ENCODE measurements around the gene AGK. TPM values are rescaled to one million over a fixed set of nuclear protein-coding genes. Genes with fewer than 3 reads are reported as not detected.

The AGK gene
- total RNA-seq, 1 experiment from 2014 or later, result 48.9 TPM

- no peaks in the 10 kb centered on the region for H3K4me1 ChIP-seq (ENCODE audit: low read length)
- H3K9me3 ChIP-seq (ENCODE audit: low read length), result no peaks in the 10 kb centered on the region
- H3K4me2 ChIP-seq (ENCODE audit: low read depth, low read length, poor library complexity, severe bottlenecking), result no peak overlapping the region
- no peak overlapping the region for H3K27ac ChIP-seq (ENCODE audit: low read length)
- H3K9me2 ChIP-seq (replicated peaks; ENCODE audit: insufficient read depth, low read length), result no peaks in the 10 kb centered on the region
- no peaks in the 10 kb centered on the region for H4K20me1 ChIP-seq (ENCODE audit: insufficient read depth, low read depth, low read length)
- no peak for DNase-seq
- H3K79me2 ChIP-seq (ENCODE audit: low read length), result no peaks in the 10 kb centered on the region
- H3K4me3 ChIP-seq (ENCODE audit: low read length), result no peak overlapping the region
- no peaks in the 10 kb centered on the region for H3K27me3 ChIP-seq (ENCODE audit: low read length)
- H2AFZ ChIP-seq (ENCODE audit: low read length), result no peak overlapping the region
- no peaks in the 10 kb centered on the region for H3K36me3 ChIP-seq (ENCODE audit: insufficient read depth, low read length)
- H3K9ac ChIP-seq (ENCODE audit: low read length), result no peak overlapping the region
Measured at GRCh38 chr7:141630621-141631020, 79.4 kb downstream of the AGK start.

DNA sequence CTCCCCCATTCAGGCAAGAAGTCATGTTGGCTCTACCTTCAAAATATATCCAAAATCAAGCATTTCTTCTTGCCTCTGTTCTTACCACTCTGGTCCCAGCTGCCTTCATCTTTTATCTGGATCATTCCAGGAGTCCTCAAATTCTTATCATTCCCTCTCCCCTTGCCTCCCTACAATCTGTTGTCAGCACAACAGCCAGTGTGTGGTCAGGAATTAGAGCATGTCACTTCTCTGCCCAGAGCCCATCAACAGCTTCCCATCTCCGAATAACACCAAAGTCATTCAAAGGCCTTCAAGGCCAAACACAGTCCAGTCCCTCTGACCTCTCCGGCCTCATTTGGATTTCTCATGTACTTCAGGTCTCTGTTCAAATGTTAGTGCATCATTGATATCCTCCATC is 80.3 kb downstream of the AGK start:
- no peak overlapping the region for H3K9ac ChIP-seq (ENCODE audit: low read length)
- no peak overlapping the region for H3K27ac ChIP-seq (ENCODE audit: low read length)
- H3K4me2 ChIP-seq (ENCODE audit: low read depth, low read length, poor library complexity, severe bottlenecking), result no peak overlapping the region
- H3K9me2 ChIP-seq (replicated peaks; ENCODE audit: insufficient read depth, low read length), result no peaks in the 10 kb centered on the region
- H3K4me3 ChIP-seq (ENCODE audit: low read length), result no peak overlapping the region
- H4K20me1 ChIP-seq (ENCODE audit: insufficient read depth, low read depth, low read length), result no peaks in the 10 kb centered on the region
- H3K4me1 ChIP-seq (ENCODE audit: low read length), result no peaks in the 10 kb centered on the region
- H3K27me3 ChIP-seq (ENCODE audit: low read length), result no peaks in the 10 kb centered on the region
- H2AFZ ChIP-seq (ENCODE audit: low read length), result no peak overlapping the region
- no peaks in the 10 kb centered on the region; the same call in 1 of the 2 replicates for H3K36me3 ChIP-seq (ENCODE audit: insufficient read depth, low read length)
- no peaks in the 10 kb centered on the region for H3K79me2 ChIP-seq (ENCODE audit: low read length)
- no peaks in the 10 kb centered on the region for H3K9me3 ChIP-seq (ENCODE audit: low read length)
- DNase-seq, result no peak

GRCh38 chr7:141634065-141634464 is 82.9 kb downstream of the AGK start:
- DNase-seq, result no peak
- Histone ChIP-seq H3K9me3 (ENCODE audit: low read length) (no peaks in the 10 kb centered on the region), H3K36me3 (ENCODE audit: insufficient read depth, low read length) (no peaks in the 10 kb centered on the region; the same call in 1 of the 2 replicates), H3K27me3 (ENCODE audit: low read length) (no peaks in the 10 kb centered on the region), H2AFZ (ENCODE audit: low read length) (no peak overlapping the region), H4K20me1 (ENCODE audit: insufficient read depth, low read depth, low read length) (no peaks in the 10 kb centered on the region), H3K9me2 (replicated peaks; ENCODE audit: insufficient read depth, low read length) (no peaks in the 10 kb centered on the region), H3K4me2 (ENCODE audit: low read depth, low read length, poor library complexity, severe bottlenecking) (no peak overlapping the region), H3K9ac (ENCODE audit: low read length) (no peak overlapping the region), H3K4me1 (ENCODE audit: low read length) (no peaks in the 10 kb centered on the region), H3K4me3 (ENCODE audit: low read length) (no peak overlapping the region), H3K27ac (ENCODE audit: low read length) (no peak overlapping the region), H3K79me2 (ENCODE audit: low read length) (no peaks in the 10 kb centered on the region)

DNA sequence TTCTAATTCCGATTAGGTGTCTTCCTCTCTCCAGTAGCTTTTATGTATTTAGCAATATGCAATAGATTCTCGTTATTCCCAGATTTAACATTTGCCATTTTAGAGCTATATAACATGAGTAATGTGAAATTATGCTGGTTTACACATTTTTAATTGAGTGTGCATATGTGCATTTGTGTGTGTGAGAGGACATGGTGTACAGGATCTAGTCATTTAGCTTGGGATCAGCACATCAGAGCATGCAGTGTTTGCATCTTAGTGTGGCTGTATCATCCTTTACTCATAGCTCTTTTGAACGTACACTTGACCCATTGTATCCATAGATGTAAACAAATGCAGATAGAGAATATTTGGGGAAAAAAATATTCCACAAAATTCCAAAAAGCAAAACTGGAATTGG is 84.8 kb downstream of the AGK start:
- H3K36me3 ChIP-seq (ENCODE audit: insufficient read depth, low read length), result no peaks in the 10 kb centered on the region; the same call in 1 of the 2 replicates

GRCh38 chr7:141640239-141640840 is 89.1 kb downstream of the AGK start:
- Histone ChIP-seq H3K27ac (ENCODE audit: low read length) (no peak overlapping the region), H3K9ac (ENCODE audit: low read length) (no peak overlapping the region), H3K4me3 (ENCODE audit: low read length) (no peak overlapping the region), H3K27me3 (ENCODE audit: low read length) (no peaks in the 10 kb centered on the region), H3K36me3 (ENCODE audit: insufficient read depth, low read length) (peaks cover 6% of the 10 kb centered on the region; the same call in 1 of the 2 replicates), H4K20me1 (ENCODE audit: insufficient read depth, low read depth, low read length) (no peaks in the 10 kb centered on the region), H3K79me2 (ENCODE audit: low read length) (no peaks in the 10 kb centered on the region), H3K9me2 (replicated peaks; ENCODE audit: insufficient read depth, low read length) (no peaks in the 10 kb centered on the region), H3K4me2 (ENCODE audit: low read depth, low read length, poor library complexity, severe bottlenecking) (no peak overlapping the region), H3K4me1 (ENCODE audit: low read length) (no peaks in the 10 kb centered on the region), H3K9me3 (ENCODE audit: low read length) (no peaks in the 10 kb centered on the region), H2AFZ (ENCODE audit: low read length) (no peak overlapping the region)
- no peak for DNase-seq

More for the DNA sequence above, 84.8 kb downstream of the AGK start:
- H3K9me3 ChIP-seq (ENCODE audit: low read length), result no peaks in the 10 kb centered on the region
- no peaks in the 10 kb centered on the region for H3K27me3 ChIP-seq (ENCODE audit: low read length)
- no peak overlapping the region for H3K9ac ChIP-seq (ENCODE audit: low read length)
- no peak overlapping the region for H3K4me2 ChIP-seq (ENCODE audit: low read depth, low read length, poor library complexity, severe bottlenecking)
- no peak overlapping the region for H3K4me3 ChIP-seq (ENCODE audit: low read length)
- H2AFZ ChIP-seq (ENCODE audit: low read length), result no peak overlapping the region
- H3K79me2 ChIP-seq (ENCODE audit: low read length), result no peaks in the 10 kb centered on the region
- no peaks in the 10 kb centered on the region for H3K4me1 ChIP-seq (ENCODE audit: low read length)
- H4K20me1 ChIP-seq (ENCODE audit: insufficient read depth, low read depth, low read length), result no peaks in the 10 kb centered on the region
- DNase-seq, result no peak
- no peak overlapping the region for H3K27ac ChIP-seq (ENCODE audit: low read length)
- no peaks in the 10 kb centered on the region for H3K9me2 ChIP-seq (replicated peaks; ENCODE audit: insufficient read depth, low read length)

DNA sequence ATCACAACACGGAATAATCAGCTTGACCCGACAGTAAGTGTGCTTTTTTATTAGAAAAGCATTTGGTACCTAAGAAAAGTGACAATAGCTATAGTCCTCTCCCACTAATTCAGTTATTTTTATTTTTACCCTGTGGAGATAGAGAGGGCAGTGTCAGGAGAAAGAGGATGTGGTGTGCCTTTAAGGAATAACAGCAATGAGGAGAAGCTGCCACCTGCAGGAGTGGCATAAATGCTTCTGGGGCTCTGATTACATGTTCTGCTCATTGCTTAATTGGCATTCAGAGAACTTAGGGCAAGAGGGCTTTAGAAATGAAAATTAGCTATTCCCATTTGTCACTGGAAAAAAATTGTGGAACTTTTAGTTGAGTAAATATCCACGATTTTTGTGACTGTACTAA is 90.7 kb downstream of the AGK start:
- Histone ChIP-seq H3K4me1 (ENCODE audit: low read length) (no peaks in the 10 kb centered on the region), H3K27ac (ENCODE audit: low read length) (no peak overlapping the region)

GRCh38 chr7:141645188-141645587 is 94.0 kb downstream of the AGK start:
- Histone ChIP-seq H4K20me1 (ENCODE audit: insufficient read depth, low read depth, low read length) (no peaks in the 10 kb centered on the region), H2AFZ (ENCODE audit: low read length) (no peak overlapping the region), H3K27me3 (ENCODE audit: low read length) (no peaks in the 10 kb centered on the region), H3K4me1 (ENCODE audit: low read length) (peaks cover 20% of the 10 kb centered on the region), H3K9me2 (replicated peaks; ENCODE audit: insufficient read depth, low read length) (no peaks in the 10 kb centered on the region), H3K79me2 (ENCODE audit: low read length) (no peaks in the 10 kb centered on the region), H3K4me2 (ENCODE audit: low read depth, low read length, poor library complexity, severe bottlenecking) (no peak overlapping the region), H3K9me3 (ENCODE audit: low read length) (no peaks in the 10 kb centered on the region), H3K36me3 (ENCODE audit: insufficient read depth, low read length) (peaks cover 6% of the 10 kb centered on the region; the same call in 1 of the 2 replicates), H3K27ac (ENCODE audit: low read length) (no peak overlapping the region), H3K4me3 (ENCODE audit: low read length) (no peak overlapping the region), H3K9ac (ENCODE audit: low read length) (no peak overlapping the region)
- no peak for DNase-seq

More for the DNA sequence above, 90.7 kb downstream of the AGK start:
- no peak for DNase-seq
- H3K4me3 ChIP-seq (ENCODE audit: low read length), result no peak overlapping the region
- H3K4me2 ChIP-seq (ENCODE audit: low read depth, low read length, poor library complexity, severe bottlenecking), result no peak overlapping the region
- no peaks in the 10 kb centered on the region for H3K9me3 ChIP-seq (ENCODE audit: low read length)
- H3K27me3 ChIP-seq (ENCODE audit: low read length), result no peaks in the 10 kb centered on the region
- H3K36me3 ChIP-seq (ENCODE audit: insufficient read depth, low read length), result peaks cover 6% of the 10 kb centered on the region; the same call in 1 of the 2 replicates
- no peaks in the 10 kb centered on the region for H3K9me2 ChIP-seq (replicated peaks; ENCODE audit: insufficient read depth, low read length)
- H3K79me2 ChIP-seq (ENCODE audit: low read length), result no peaks in the 10 kb centered on the region
- H4K20me1 ChIP-seq (ENCODE audit: insufficient read depth, low read depth, low read length), result no peaks in the 10 kb centered on the region
- no peak overlapping the region for H2AFZ ChIP-seq (ENCODE audit: low read length)
- no peak overlapping the region for H3K9ac ChIP-seq (ENCODE audit: low read length)

GRCh38 chr7:141646826-141647480 is 95.7 kb downstream of the AGK start:
- Histone ChIP-seq H2AFZ (ENCODE audit: low read length) (no peak overlapping the region), H3K9ac (ENCODE audit: low read length) (no peak overlapping the region), H3K4me3 (ENCODE audit: low read length) (no peak overlapping the region), H3K27me3 (ENCODE audit: low read length) (no peaks in the 10 kb centered on the region), H3K9me3 (ENCODE audit: low read length) (no peaks in the 10 kb centered on the region), H3K36me3 (ENCODE audit: insufficient read depth, low read length) (peaks cover 11% of the 10 kb centered on the region; the same call in 1 of the 2 replicates), H3K27ac (ENCODE audit: low read length) (no peak overlapping the region), H3K4me2 (ENCODE audit: low read depth, low read length, poor library complexity, severe bottlenecking) (no peak overlapping the region), H3K79me2 (ENCODE audit: low read length) (no peaks in the 10 kb centered on the region), H4K20me1 (ENCODE audit: insufficient read depth, low read depth, low read length) (no peaks in the 10 kb centered on the region), H3K9me2 (replicated peaks; ENCODE audit: insufficient read depth, low read length) (no peaks in the 10 kb centered on the region), H3K4me1 (ENCODE audit: low read length) (peaks cover 26% of the 10 kb centered on the region)
- no peak for DNase-seq

All from Karpas-422 (cell line).